Stimulated activated CD8-positive, alpha-beta memory T cell treated with anti-CD3 and anti-CD28 coated beads, Interleukin-7, amount 100 ng/mL, for 24 hours (primary cell): ENCODE measurements around the gene HK1.

Source experiments
- DNase-seq: peaks from one replicate; pipeline ENCODE4 v3.0.0-alpha.2; 2020; ENCODE audit warnings: low read depth

Gene HK1

GRCh38 chr10:69375307-69376151 is 97.2 kb downstream of the HK1 start:
- DNase-seq: no peak

- no peak for DNase-seq
Measured at GRCh38 chr10:69376662-69377061, 98.4 kb downstream of the HK1 start.

DNA sequence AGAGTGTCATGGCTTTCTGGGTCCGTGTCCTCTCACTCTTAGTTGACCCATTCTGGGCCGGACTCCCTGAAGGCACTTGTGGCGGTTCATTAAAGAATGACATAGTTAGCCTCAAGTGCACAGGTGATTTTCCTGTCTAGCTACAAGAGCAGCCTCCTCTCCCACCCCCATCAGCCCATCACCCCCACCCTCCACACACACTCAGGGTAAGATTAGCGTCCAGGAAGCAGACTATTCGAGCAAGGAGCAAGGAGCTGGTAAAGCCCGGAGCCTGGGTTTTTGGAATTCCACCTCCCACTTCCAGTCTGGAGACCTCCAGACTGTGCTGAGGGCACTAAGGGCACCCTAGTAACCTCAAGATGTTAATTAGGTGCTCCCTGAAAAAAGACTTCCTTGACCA is 98.9 kb downstream of the HK1 start:
- no peak for DNase-seq

DNA sequence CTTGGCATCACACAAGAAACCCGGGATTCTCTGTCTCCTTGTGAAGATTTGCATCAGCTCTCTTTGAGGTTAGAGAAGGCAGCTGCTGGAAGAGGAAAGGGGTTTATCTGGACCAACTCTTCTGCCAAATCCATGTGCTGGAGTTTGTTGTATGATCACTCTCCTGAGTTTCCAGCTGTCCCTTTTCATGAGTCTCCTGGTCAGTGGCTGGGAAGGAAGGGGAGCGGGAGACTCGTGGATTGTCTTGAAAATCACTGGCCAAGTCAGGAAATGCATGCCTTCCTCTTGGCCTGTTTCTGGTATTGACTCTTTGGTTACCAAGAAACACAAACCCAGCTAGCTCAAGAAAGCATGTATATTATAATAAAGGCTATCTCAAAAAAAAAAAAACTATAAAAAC is 99.6 kb downstream of the HK1 start:
- no peak for DNase-seq

DNA sequence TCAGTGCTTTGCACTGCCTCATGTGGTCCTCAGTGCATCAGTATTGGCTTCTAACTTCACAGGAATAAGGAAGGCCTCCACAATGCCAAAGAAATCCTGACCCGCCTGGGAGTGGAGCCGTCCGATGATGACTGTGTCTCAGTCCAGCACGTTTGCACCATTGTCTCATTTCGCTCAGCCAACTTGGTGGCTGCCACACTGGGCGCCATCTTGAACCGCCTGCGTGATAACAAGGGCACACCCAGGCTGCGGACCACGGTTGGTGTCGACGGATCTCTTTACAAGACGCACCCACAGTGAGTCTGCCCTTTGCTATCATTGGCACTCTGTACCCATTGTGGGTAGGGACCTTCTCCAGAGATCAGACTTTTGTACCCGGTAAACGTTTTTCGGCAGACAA is 101.5 kb downstream of the HK1 start:
- no peak for DNase-seq

GRCh38 chr10:69382382-69383117 is 104.3 kb downstream of the HK1 start:
- DNase-seq: no peak

DNA sequence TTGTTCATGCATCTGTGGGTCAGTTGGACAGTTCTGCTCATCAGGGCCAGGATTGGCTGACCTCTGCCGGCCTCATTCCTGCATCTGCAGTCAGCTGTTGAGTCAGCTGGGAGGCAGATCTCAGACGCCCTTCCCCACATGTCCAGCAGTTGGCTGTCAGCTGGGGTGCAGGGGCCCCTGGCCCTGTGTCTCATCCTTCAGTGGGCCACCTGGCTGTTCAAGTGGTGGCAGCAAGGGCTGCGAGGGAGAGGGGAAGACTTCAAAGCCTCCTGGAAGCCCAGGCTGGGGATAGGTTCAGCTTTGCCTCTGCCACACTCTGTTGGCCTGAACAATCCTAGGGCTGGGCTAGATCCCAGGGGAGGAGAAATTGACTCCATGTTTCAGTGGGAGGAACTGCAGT is 105.3 kb downstream of the HK1 start:
- DNase-seq: no peak

GRCh38 chr10:69384320-69384719 is 106.0 kb downstream of the HK1 start:
- DNase-seq: no peak

- DNase-seq: no peak
Measured at GRCh38 chr10:69385454-69386350, 107.4 kb downstream of the HK1 start.

GRCh38 chr10:69387500-69387899 is 109.2 kb downstream of the HK1 start:
- DNase-seq: no peak

DNA sequence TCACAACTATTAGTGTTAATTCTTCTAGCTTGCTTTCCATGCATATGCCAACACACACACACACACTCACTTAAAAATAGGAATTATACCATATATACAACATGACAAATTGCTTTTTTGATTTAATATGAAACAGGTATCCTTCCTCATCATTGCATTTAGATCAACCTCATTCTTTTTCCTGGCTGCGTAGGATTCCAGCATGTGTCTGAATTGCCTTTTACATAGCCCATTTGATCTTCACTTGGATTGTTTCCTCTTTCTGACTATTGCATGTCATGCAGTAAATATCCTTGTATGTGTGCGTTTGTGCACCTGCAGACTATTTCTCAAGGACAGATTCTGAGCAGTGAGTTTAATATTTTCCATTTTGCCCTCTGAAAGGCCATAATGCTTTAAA is 110.2 kb downstream of the HK1 start:
- DNase-seq: no peak

GRCh38 chr10:69389827-69390490 is 111.7 kb downstream of the HK1 start:
- DNase-seq: no peak

DNA sequence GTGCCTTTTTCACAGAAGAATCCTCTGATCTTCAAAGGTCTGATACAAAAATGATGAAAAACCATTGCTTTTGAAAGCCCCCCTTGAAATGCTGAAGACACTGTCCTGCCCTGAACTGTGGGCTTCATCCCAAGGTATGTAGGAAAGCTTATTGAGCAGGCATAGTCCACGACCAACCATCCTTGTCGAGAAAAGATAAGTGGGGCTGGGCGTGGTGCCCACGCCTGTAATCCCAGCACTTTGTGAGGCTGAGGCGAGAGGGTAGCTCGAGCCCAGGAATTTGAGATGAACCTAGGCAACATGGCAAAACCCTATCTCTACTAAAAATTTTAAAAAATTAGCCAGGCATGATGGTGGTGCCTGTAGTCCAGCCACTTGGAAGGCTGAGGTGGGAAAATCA is 112.9 kb downstream of the HK1 start:
- no peak for DNase-seq

DNA sequence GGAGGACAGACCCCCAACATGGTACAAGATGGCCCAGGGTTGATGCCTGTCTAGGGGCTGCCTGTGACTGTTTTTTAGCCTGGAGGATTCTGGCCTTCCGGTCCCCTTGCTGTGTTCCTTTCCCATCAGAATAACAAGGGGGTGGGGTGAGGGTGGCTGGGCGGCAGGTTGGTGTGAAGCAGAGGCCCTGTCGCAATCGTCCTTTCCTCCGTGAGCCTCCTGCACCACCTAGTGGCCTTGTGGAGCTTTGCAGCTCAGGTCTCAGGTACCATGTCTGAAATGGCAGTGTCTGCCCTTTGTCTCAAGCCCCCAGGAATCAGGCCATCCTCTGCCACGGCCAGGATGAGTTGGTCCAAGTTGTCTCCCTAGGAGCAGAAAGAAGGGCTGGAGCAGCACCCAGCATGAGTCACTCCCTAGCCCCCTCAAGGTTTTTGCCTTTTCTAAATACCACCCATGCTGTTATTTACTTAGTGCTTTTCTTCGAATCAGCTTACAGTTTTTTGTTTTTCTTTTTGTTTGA is 114.2 kb downstream of the HK1 start:
- DNase-seq: peak; percentile 60

DNA sequence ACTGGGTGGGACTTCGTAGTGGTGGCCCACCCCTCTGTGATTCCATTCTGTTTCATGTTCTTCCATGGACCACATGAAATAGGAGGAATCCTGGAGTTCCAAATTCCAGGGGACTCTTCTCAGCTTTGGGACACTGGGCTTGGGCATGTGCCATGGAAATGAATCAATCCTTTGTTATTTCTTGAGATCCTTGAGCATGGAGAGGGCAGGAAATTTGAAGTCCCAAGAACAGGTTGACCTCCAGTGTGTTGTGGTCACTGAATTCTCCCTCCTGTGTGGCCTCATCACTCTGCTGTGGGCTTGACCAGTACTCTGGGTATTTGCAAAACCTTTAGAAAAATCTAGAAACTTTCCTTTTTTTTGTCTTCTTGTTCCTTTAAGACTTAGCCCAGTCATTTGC is 115.7 kb downstream of the HK1 start:
- DNase-seq: no peak

DNA sequence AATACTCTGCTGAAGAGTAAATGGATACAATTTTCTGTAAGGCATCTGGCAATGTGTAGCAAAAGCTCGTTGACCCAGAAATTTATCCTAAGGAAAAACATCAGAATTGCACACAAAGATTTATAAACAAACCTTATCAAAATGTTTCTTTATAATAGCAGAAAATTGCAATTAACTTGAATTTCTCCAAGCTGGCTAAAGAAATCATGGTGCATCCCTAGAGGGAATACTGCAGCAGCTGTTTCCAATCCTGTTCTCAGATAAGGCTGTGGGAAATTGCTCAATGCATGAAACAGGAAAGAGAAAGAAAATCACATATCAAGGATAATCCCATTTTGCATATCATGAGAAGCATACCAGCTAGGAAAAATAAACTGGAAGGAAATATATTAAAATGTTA is 119.7 kb downstream of the HK1 start:
- DNase-seq: no peak

GRCh38 chr10:69398466-69398865 is 120.2 kb downstream of the HK1 start:
- no peak for DNase-seq

DNA sequence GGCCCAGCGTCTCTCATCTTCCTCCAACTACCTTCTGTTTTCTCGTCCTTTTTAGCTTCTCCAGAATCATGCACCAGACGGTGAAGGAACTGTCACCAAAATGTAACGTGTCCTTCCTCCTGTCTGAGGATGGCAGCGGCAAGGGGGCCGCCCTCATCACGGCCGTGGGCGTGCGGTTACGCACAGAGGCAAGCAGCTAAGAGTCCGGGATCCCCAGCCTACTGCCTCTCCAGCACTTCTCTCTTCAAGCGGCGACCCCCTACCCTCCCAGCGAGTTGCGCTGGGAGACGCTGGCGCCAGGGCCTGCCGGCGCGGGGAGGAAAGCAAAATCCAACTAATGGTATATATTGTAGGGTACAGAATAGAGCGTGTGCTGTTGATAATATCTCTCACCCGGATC is 122.6 kb downstream of the HK1 start:
- no peak for DNase-seq

DNA sequence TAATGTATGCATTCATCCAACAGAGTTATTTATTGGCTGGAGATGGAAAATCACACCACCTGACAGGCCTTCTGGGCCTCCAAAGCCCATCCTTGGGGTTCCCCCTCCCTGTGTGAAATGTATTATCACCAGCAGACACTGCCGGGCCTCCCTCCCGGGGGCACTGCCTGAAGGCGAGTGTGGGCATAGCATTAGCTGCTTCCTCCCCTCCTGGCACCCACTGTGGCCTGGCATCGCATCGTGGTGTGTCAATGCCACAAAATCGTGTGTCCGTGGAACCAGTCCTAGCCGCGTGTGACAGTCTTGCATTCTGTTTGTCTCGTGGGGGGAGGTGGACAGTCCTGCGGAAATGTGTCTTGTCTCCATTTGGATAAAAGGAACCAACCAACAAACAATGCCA is 123.1 kb downstream of the HK1 start:
- DNase-seq: no peak

- DNase-seq: no peak
Measured at GRCh38 chr10:69402386-69402785, 124.1 kb downstream of the HK1 start.

GRCh38 chr10:69403066-69403465 is 124.8 kb downstream of the HK1 start:
- no peak for DNase-seq

GRCh38 chr10:69403519-69403918 is 125.2 kb downstream of the HK1 start:
- DNase-seq: no peak
